ENCODE data around the gene NRG3.
A peak's percentile ranks its signal among the peaks of the same experiment; 100 is the strongest.

The NRG3 gene

DNA sequence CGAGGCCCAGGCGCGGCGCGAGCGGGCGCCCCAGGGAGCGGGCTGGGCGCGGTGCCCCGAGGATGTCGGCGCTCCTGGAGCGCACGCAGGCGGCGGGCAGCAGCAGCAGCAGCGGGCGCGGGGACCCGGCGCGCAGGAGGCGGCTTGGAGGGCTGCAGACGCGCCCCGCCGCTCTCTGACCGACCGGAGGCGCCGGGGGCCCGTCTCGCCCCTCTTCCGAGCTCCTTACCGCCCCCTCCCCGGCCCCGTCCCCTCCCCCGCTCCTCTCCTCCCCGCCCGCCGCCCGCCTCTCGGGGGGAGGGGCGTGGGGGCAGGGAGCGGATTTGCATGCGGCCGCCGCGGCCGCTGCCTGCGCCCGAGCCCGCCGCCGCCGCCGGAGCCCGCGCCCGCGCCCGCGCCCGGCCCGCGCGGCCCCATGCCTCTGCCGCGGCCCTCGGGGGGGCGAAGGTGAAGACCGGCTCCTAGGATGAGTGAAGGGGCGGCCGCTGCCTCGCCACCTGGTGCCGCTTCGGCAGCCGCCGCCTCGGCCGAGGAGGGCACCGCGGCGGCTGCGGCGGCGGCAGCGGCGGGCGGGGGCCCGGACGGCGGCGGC is at the start of gene NRG3:
Gene NRG3 (plus strand): TSS at position 320 of the 592 bp plus-strand sequence.
- peak within 1 kb of the TSS; percentile 22 for H3K4me3 ChIP-seq (ENCODE audit: low read depth, low read length)
- TF ChIP-seq, protein P1, sequence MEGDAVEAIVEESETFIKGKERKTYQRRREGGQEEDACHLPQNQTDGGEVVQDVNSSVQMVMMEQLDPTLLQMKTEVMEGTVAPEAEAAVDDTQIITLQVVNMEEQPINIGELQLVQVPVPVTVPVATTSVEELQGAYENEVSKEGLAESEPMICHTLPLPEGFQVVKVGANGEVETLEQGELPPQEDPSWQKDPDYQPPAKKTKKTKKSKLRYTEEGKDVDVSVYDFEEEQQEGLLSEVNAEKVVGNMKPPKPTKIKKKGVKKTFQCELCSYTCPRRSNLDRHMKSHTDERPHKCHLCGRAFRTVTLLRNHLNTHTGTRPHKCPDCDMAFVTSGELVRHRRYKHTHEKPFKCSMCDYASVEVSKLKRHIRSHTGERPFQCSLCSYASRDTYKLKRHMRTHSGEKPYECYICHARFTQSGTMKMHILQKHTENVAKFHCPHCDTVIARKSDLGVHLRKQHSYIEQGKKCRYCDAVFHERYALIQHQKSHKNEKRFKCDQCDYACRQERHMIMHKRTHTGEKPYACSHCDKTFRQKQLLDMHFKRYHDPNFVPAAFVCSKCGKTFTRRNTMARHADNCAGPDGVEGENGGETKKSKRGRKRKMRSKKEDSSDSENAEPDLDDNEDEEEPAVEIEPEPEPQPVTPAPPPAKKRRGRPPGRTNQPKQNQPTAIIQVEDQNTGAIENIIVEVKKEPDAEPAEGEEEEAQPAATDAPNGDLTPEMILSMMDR (conservative IDR thresholded peaks at IDR 0.05; ENCODE audit: low read depth, low read length) = no peak
- no peak for DNase-seq (ENCODE audit: low read depth)

DNA sequence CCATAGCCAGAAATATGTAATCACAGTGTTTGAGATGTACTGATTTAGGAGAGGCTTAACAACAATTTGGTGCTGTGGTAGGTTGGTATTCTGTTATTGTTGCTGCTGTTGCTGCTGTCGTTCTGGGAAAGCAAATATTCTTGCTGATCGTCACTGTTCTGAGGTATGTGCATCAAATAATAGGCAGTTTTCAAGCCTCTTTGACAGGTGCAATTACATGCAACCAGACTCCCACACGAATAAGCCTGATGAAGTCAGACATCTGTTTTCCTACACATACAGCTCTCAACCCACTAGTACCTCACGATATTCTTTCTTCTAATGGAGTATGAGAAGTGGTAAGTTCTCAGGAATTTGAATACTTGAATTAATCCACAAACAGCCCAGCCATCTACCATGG is 46.7 kb upstream of the NRG3 start:
- no peak for DNase-seq (ENCODE audit: low read depth)
- TF ChIP-seq, protein P1 (conservative IDR thresholded peaks at IDR 0.05; ENCODE audit: low read depth, low read length) = no peak
- H3K4me3 ChIP-seq (ENCODE audit: low read depth, low read length) = no peak overlapping the region

DNA sequence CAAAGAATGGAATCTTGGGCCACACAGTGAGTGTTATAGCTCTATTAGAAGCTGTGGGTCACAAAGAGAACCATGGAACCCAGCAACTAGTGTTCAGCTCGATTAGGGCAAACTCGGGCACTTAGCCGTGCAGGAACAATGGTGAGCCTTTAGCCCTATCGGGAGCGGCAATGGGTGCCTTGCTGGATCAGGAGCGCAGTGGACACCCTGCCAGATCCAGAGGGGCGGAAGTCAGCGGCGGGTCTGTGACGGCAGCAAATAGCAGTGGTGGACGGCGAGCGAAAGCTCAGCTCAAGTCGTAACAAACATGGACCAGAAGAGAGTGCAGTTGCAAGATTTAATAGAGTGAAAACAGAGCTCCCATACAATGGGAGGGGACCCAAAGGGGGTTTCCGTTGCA is 43.9 kb upstream of the NRG3 start:
- H3K4me3 ChIP-seq (ENCODE audit: low read depth, low read length) = no peak overlapping the region
- TF ChIP-seq, protein P1 (conservative IDR thresholded peaks at IDR 0.05; ENCODE audit: low read depth, low read length) = no peak
- no peak for DNase-seq (ENCODE audit: low read depth)

DNA sequence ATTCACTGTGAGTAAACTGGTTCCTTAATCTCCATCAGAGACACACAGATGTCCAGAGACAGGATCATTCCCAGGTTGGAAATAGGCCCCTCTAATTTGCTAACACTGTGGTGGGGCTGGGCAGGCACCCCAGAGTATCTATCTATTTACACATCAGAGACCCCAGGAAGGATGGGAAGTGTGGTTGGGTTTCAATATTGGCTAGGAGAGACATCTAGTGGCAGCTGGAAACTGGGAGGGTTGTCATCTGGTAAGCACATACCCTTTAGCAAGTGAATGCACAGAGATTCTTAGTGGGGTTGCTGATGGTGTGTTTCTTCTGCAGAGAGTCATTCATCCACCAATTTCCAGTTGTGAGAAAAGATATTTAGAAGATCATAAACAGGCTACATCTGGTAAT is 36.0 kb upstream of the NRG3 start:
- peak; percentile 13 for DNase-seq (ENCODE audit: low read depth)
- TF ChIP-seq, protein P1 (conservative IDR thresholded peaks at IDR 0.05; ENCODE audit: low read depth, low read length) = peak; percentile 50
- H3K4me3 ChIP-seq (ENCODE audit: low read depth, low read length) = no peak overlapping the region

DNA sequence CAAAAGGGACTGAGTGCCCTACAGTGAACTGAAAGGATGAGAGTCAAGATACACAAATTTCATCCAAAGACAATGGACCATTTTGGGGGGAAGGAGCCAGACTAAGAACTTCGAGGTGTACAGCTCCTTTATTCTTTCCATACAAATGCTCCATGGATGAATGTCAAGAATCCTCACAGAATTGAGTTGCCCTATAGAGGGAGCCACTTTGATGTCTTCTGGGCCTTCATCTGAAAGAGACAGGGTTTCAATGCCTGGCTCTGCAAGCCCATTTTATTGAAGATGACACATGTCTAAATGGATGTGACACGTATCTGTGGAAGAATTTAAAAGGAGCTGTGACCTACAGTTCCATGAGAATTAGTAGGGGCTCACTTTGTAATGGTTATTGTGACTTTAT is 32.0 kb upstream of the NRG3 start:
- H3K4me3 ChIP-seq (ENCODE audit: low read depth, low read length) = no peak overlapping the region
- peak; percentile 16 for DNase-seq (ENCODE audit: low read depth)
- TF ChIP-seq, protein P1 (conservative IDR thresholded peaks at IDR 0.05; ENCODE audit: low read depth, low read length) = peak; percentile 41

DNA sequence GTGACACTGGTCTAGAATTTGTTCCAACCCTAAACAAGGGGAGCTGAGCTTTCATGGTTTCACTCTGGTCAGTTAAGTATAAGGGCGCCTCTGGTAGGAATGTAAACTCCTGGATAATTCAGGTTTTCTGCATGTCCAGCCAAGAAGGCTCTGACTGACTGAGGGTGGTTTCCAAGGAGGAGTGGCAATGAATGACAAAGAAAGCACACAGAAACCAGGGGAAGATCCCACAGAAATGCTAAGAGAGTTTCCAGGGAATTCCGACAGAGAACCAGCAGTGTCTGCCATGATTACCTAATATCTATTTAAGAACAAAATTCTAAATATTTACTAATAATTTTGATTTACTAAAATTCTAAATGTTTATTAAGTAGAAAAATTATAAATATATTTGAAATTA is 27.3 kb upstream of the NRG3 start:
- TF ChIP-seq, protein P1 (conservative IDR thresholded peaks at IDR 0.05; ENCODE audit: low read depth, low read length) = no peak
- no peak overlapping the region for H3K4me3 ChIP-seq (ENCODE audit: low read depth, low read length)
- no peak for DNase-seq (ENCODE audit: low read depth)

DNA sequence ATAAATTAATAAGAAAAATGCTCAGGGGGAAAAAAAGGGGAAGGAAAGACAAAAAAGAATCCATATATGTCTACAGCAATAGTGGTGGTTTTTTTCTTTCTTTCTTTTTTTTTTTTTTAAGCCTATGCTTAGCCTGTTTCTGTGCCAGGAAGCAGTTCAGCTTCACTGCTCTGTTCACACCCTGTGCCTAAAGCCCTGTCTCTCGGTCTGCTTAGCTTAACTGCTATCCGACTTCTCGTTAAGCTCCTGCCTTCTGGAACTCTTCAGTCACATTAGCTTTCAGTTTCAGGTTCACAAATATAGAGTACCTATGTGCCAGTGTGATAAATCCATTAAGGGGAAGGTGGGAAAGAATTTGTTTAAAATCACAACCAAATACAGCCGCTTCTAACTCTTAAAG is 26.5 kb upstream of the NRG3 start:
- H3K4me3 ChIP-seq (ENCODE audit: low read depth, low read length) = no peak overlapping the region
- DNase-seq (ENCODE audit: low read depth) = no peak
- TF ChIP-seq, protein P1 (conservative IDR thresholded peaks at IDR 0.05; ENCODE audit: low read depth, low read length) = no peak

Data from choroid plexus epithelial cell (primary cell).